NB4 (cell line): ENCODE measurements around the gene CADM2.
"Not testable (repeated sequence)": the region's sequence is repeated elsewhere in the genome, so short reads cannot be mapped to it uniquely, and the experiment has no call there.

Experiments
- MYC ChIP-seq: IDR thresholded peaks from 2 replicates; pipeline ENCODE4 v1.6.1; 2011; ENCODE audit warnings: low read depth, low read length
- TF ChIP-seq, protein P1 (sequence below): IDR thresholded peaks from 2 replicates; pipeline ENCODE4 v1.6.1; 2011; ENCODE audit warnings: low read depth, low read length

DNA sequence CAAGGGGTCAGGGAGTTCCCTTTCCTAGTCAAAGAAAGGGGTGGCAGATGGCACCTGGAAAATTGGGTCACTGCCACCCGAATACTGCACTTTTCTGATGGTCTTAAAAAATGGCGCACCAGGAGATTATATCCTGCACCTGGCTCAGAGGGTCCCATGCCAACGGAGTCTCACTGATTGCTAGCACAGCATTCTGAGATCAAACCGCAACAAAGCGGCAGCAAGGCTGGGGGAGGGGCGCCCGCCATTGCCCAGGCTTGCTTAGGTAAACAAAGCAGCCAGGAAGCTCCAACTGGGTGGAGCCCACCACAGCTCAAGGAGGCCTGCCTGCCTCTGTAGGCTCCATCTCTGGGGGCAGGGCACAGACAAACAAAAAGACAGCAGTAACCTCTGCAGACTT, 194.5 kb downstream of the CADM2 start:
- TF ChIP-seq, protein P1, sequence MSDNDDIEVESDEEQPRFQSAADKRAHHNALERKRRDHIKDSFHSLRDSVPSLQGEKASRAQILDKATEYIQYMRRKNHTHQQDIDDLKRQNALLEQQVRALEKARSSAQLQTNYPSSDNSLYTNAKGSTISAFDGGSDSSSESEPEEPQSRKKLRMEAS: not testable (repeated sequence)
- TF ChIP-seq MYC: not testable (repeated sequence)
